Activated naive CD8-positive, alpha-beta T cell treated with anti-CD3 and anti-CD28 coated beads, Interleukin-2, amount 10 ng/mL, durations not matched to agents 7 days and 5 days (primary cell): ENCODE results near the gene SNX33. TPM values are rescaled to one million over a fixed set of nuclear protein-coding genes. Genes with fewer than 3 reads are reported as not detected.

Experiments
- ATAC-seq: fragments of 150-1000 bp; cut with Tn5 transposase; one replicate; pipeline ENCODE4 v1.10.0; 2021; ENCODE audit warnings: low read depth, moderate library complexity
- POLR2A ChIA-PET: fragments of 350-600 bp; sonication (Branson Sonifier 250); formaldehyde crosslinking; loops from one replicate; lab custom pipeline; 2021; ENCODE audit warnings: antibody characterized with exemption; lab: Charles Lee
- DNase-seq: peaks from one replicate; pipeline ENCODE4 v3.0.0; 2021
- H3K27ac Mint-ChIP-seq: one replicate; pipeline ENCODE4 v1.8.0; 2022; ENCODE audit warnings: mild to moderate bottlenecking, mixed read lengths
- H3K27me3 Mint-ChIP-seq: one replicate; pipeline ENCODE4 v1.8.0; 2022; ENCODE audit warnings: mild to moderate bottlenecking, moderate library complexity, mixed read lengths
- H3K36me3 Mint-ChIP-seq: one replicate; pipeline ENCODE4 v1.8.0; 2021; ENCODE audit warnings: mild to moderate bottlenecking, mixed read lengths
- H3K4me1 Mint-ChIP-seq: one replicate; pipeline ENCODE4 v1.8.0; 2021; ENCODE audit warnings: mixed read lengths
- H3K4me3 Mint-ChIP-seq: one replicate; pipeline ENCODE4 v1.8.0; 2022; ENCODE audit warnings: mild to moderate bottlenecking, moderate library complexity, mixed read lengths
- H3K9me3 Mint-ChIP-seq: one replicate; pipeline ENCODE4 v1.8.0; 2021; ENCODE audit warnings: mixed read lengths
- total RNA-seq, 2 experiments: library from RNA; stranded (reverse); gene quantifications; one replicate each; pipeline ENCODE4 v1.2.3, GENCODE V29; 2021

The SNX33 gene, protein sequence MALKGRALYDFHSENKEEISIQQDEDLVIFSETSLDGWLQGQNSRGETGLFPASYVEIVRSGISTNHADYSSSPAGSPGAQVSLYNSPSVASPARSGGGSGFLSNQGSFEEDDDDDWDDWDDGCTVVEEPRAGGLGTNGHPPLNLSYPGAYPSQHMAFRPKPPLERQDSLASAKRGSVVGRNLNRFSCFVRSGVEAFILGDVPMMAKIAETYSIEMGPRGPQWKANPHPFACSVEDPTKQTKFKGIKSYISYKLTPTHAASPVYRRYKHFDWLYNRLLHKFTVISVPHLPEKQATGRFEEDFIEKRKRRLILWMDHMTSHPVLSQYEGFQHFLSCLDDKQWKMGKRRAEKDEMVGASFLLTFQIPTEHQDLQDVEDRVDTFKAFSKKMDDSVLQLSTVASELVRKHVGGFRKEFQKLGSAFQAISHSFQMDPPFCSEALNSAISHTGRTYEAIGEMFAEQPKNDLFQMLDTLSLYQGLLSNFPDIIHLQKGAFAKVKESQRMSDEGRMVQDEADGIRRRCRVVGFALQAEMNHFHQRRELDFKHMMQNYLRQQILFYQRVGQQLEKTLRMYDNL
- total RNA-seq = 1 to 10 TPM; 2.1 to 2.6 TPM

- peak within 1 kb of the TSS; percentile 72 for H3K27ac Mint-ChIP-seq
- H3K36me3 Mint-ChIP-seq = no peaks in the 10 kb centered on the region
- DNase-seq (peak; percentile 69), ATAC-seq (peak; percentile 65)
- POLR2A ChIA-PET = interaction anchor here (0.6 to 3.1 kb wide), 9 partner anchors 17 to 299 kb away, joined by 3 to 30 read pairs (median 7); partner anchors contain the start of genes MAN2C1, SIN3A and SNUPN
- H3K27me3 Mint-ChIP-seq = peaks cover 17% of the 10 kb centered on the region
- H3K4me1 Mint-ChIP-seq = peaks cover 12% of the 10 kb centered on the region
- H3K9me3 Mint-ChIP-seq = no peaks in the 10 kb centered on the region
- H3K4me3 Mint-ChIP-seq = peak within 1 kb of the TSS; percentile 86
Measured at GRCh38 chr15:75647370-75648155, at the start of gene SNX33. Gene SNX33 (plus strand): TSS chr15:75647912. CDS start chr15:75649103, 1,191 bp downstream.

GRCh38 chr15:75598361-75598760, 49.4 kb upstream of the SNX33 start:
- Mint-ChIP-seq H3K27ac (peak overlapping the region; percentile 92), H3K27me3 (no peaks in the 10 kb centered on the region), H3K4me1 (peaks cover 34% of the 10 kb centered on the region), H3K36me3 (peaks cover 42% of the 10 kb centered on the region), H3K9me3 (no peaks in the 10 kb centered on the region), H3K4me3 (peak overlapping the region; percentile 76)
- POLR2A ChIA-PET = interaction anchor here (0.6 to 4.4 kb wide), 10 partner anchors 9 to 230 kb away, joined by 3 to 49 read pairs (median 14); partner anchors contain the start of genes IMP3, MAN2C1, PTPN9 and SNUPN
- ATAC-seq = no peak
- DNase-seq = peak; percentile 12

GRCh38 chr15:75599401-75599800, 48.3 kb upstream of the SNX33 start:
- POLR2A ChIA-PET = interaction anchor here (3.5 to 4.4 kb wide), 2 partner anchors 41 to 145 kb away, joined by 29 to 49 read pairs; partner anchors contain the start of gene IMP3
- Mint-ChIP-seq H3K27me3 (no peaks in the 10 kb centered on the region), H3K4me1 (peaks cover 34% of the 10 kb centered on the region), H3K36me3 (peaks cover 43% of the 10 kb centered on the region), H3K27ac (peak overlapping the region; percentile 66), H3K4me3 (no peak overlapping the region), H3K9me3 (no peaks in the 10 kb centered on the region)
- peak; percentile 7 for DNase-seq
- no peak for ATAC-seq

- POLR2A ChIA-PET = interaction anchor here (0.8 to 4.7 kb wide), 9 partner anchors 8 to 154 kb away, joined by 3 to 47 read pairs (median 27); partner anchors contain the start of genes IMP3, PTPN9, SIN3A and SNUPN
- H3K4me1 Mint-ChIP-seq = peaks cover 44% of the 10 kb centered on the region
- peak overlapping the region; percentile 98 for H3K27ac Mint-ChIP-seq
- DNase-seq = no peak
- peak overlapping the region; percentile 84 for H3K4me3 Mint-ChIP-seq
- H3K36me3 Mint-ChIP-seq = peaks cover 49% of the 10 kb centered on the region
- H3K27me3 Mint-ChIP-seq = no peaks in the 10 kb centered on the region
- H3K9me3 Mint-ChIP-seq = no peaks in the 10 kb centered on the region
- peak; percentile 3 for ATAC-seq
Measured at GRCh38 chr15:75606026-75606425, 41.7 kb upstream of the SNX33 start.

GRCh38 chr15:75606711-75607699, 40.7 kb upstream of the SNX33 start:
- H3K9me3 Mint-ChIP-seq = no peaks in the 10 kb centered on the region
- H3K4me3 Mint-ChIP-seq = peak overlapping the region; percentile 84
- DNase-seq = peak; percentile 54
- H3K27me3 Mint-ChIP-seq = no peaks in the 10 kb centered on the region
- peak; percentile 90 for ATAC-seq
- H3K27ac Mint-ChIP-seq = peak overlapping the region; percentile 98
- peaks cover 42% of the 10 kb centered on the region for H3K4me1 Mint-ChIP-seq
- H3K36me3 Mint-ChIP-seq = peaks cover 45% of the 10 kb centered on the region
- POLR2A ChIA-PET = interaction anchor here (0.8 to 4.7 kb wide), 13 partner anchors 9 to 155 kb away, joined by 3 to 47 read pairs (median 8); partner anchors contain the start of genes IMP3, PTPN9, SIN3A and SNUPN

GRCh38 chr15:75616766-75617165, 30.9 kb upstream of the SNX33 start:
- ATAC-seq = no peak
- Mint-ChIP-seq H3K9me3 (no peaks in the 10 kb centered on the region), H3K36me3 (peaks cover 42% of the 10 kb centered on the region), H3K27ac (no peak overlapping the region), H3K4me3 (no peak overlapping the region), H3K4me1 (peaks cover 25% of the 10 kb centered on the region), H3K27me3 (no peaks in the 10 kb centered on the region)
- no peak for DNase-seq
- POLR2A ChIA-PET = interaction anchor here (1.4 to 1.7 kb wide), 2 partner anchors 8 to 9 kb away, joined by 4 to 7 read pairs; no protein-coding TSS in a partner anchor

GRCh38 chr15:75620058-75620820, 27.5 kb upstream of the SNX33 start:
- DNase-seq (no peak), ATAC-seq (no peak)
- Mint-ChIP-seq H3K27me3 (no peaks in the 10 kb centered on the region), H3K9me3 (no peaks in the 10 kb centered on the region), H3K4me3 (peak overlapping the region; percentile 40), H3K36me3 (peaks cover 26% of the 10 kb centered on the region), H3K27ac (peak overlapping the region; percentile 63), H3K4me1 (peaks cover 29% of the 10 kb centered on the region)
- POLR2A ChIA-PET = interaction anchor here (0.7 to 1.8 kb wide), 8 partner anchors 13 to 167 kb away, joined by 3 to 9 read pairs (median 4); partner anchors contain the start of genes IMP3 and PTPN9

DNA sequence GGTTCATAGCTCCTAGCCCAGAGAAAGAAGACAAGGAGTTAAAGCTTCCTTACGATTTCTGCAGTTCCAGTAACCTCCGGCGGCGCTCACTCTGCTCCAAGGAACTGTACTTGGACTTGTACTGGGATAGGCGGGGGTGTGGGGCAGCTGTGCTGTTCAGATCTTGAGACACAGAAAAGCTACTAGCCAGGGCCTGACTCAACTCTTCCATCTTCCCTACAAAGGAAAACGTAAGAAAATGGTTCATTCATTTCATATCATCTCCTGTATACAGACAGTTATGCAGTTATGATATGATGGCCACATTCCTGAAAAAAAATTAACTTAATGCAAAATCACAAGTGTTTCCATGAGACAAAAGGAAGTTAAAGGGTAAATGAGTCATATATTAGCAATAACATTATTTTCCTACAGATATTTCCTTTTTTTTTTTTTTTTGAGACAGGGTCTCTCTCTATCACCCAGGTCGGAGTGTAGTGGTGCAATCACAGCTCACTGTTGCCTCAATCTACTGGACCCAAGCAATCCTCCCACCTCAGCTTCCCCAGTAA, 26.8 kb upstream of the SNX33 start:
- no peak for DNase-seq
- Mint-ChIP-seq H3K4me1 (peaks cover 29% of the 10 kb centered on the region), H3K4me3 (peak overlapping the region; percentile 41), H3K27ac (peak overlapping the region; percentile 63), H3K36me3 (peaks cover 22% of the 10 kb centered on the region), H3K9me3 (no peaks in the 10 kb centered on the region), H3K27me3 (no peaks in the 10 kb centered on the region)
- POLR2A ChIA-PET = interaction anchor here (0.7 to 1.7 kb wide), 7 partner anchors 14 to 168 kb away, joined by 3 to 9 read pairs (median 4); partner anchors contain the start of genes IMP3 and PTPN9
- ATAC-seq = no peak

- no peaks in the 10 kb centered on the region for H3K9me3 Mint-ChIP-seq
- peaks cover 35% of the 10 kb centered on the region for H3K4me1 Mint-ChIP-seq
- no peak overlapping the region for H3K4me3 Mint-ChIP-seq
- peak overlapping the region; percentile 54 for H3K27ac Mint-ChIP-seq
- no peaks in the 10 kb centered on the region for H3K27me3 Mint-ChIP-seq
- POLR2A ChIA-PET = interaction anchor here (1.8 to 6.3 kb wide), 2 partner anchors 17 to 25 kb away, joined by 3 to 80 read pairs; partner anchors contain the start of gene IMP3
- no peak for ATAC-seq
- no peak for DNase-seq
- peaks cover 13% of the 10 kb centered on the region for H3K36me3 Mint-ChIP-seq
Measured at GRCh38 chr15:75622505-75622904, 25.2 kb upstream of the SNX33 start.

DNA sequence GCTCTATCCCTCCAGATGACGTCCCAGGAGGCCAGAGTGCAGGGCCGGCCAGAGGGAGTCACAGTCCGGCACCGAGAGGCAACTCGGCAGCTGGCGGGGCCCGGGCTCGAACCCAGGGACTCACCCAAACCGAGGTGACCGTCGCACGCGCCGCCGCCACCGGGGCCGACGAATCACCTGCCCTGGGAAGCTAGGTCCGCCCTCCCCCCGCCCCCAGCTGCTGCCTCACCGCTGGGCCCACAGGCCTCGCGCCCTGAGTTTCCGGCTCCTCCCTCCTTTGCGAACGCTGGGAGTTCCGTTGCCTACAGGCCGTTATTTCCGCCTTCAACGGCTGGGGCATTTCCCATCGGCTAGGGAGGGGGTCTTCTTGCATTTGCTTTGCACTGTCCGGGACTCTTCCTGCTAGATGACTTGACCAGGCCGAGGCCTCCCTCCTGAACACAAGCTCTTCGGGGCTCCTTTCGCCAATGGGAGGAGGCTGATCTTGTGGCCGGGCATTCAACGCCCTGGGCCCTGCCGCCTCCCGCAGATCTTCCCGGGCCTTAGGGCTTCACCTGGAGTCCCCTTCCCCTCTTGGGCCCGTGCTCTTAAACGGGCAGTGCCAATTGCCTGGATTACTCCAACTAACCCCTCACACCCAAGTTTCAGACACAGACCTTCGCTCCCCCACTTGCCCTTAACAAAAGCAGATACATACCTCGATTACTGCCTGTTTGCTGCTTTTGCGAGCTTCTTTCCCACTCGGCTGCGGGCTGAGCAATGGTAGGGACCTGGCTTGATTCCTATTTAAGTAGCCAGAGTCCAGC, 22.0 kb upstream of the SNX33 start, which contains the start of gene SNUPN:
SNUPN (minus strand) TSS at position 184 of the 806 bp plus-strand sequence. CDS start 4,674 bp downstream, outside the sequence.
- ATAC-seq = peak; percentile 83
- peak within 1 kb of the TSS; percentile 92 for H3K27ac Mint-ChIP-seq

More for the DNA sequence above, 22.0 kb upstream of the SNX33 start, which contains the start of gene SNUPN:
- Mint-ChIP-seq H3K4me1 (peaks cover 27% of the 10 kb centered on the region), H3K9me3 (no peaks in the 10 kb centered on the region), H3K4me3 (peak within 1 kb of the TSS; percentile 88), H3K27me3 (no peaks in the 10 kb centered on the region), H3K36me3 (peaks cover 10% of the 10 kb centered on the region)
- POLR2A ChIA-PET = interaction anchor here (0.6 to 6.3 kb wide), 17 partner anchors 9 to 1373 kb away, joined by 3 to 90 read pairs (median 7); partner anchors contain the start of genes IMP3, MAN2C1, PTPN9 and SIN3A
- peak; percentile 91 for DNase-seq
